DMS114 treated with DMSO at 0.1 percent for 48 hours (cell line): Measurements from ENCODE around the gene PKM.

Experiments
- DNase-seq: peaks from one replicate; lab custom pipeline; 2025; ENCODE audit not compliant: unreplicated experiment; lab: John Stamatoyannopoulos, UW

Gene PKM

DNA sequence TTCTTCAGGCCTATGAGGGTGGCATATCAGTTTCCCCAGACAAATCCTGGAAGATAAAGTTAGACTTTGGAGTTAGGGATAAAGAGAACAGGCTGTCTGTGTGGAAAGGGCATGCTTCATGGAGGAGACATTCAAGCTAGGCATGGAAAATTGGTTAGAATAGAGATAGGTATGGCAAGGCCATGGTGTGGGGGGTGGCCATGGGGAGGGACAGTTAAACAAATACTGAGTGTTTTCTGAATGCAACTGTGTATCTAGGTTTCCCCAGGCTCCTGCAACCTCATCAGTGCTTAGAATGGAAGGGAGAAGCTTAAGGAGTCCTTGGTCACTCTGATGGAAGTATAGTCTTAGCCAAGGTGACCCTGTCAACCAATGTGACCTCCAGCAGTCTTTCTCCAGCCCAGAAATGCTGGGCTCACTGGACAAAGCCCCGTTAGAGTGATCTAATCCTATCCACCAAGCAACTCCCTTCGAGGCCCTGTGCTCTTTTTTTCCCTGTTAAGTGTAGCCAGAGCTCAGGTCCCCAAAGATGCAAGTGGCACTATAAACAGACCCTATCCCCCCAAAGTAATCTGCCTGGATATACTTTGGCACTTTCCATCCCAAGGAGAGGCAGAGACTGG is 5.5 kb upstream of the PKM start:
- no peak for DNase-seq

- DNase-seq = no peak
These were observed 4.3 kb upstream of the PKM start for GRCh38 chr15:72235298-72235697.

DNA sequence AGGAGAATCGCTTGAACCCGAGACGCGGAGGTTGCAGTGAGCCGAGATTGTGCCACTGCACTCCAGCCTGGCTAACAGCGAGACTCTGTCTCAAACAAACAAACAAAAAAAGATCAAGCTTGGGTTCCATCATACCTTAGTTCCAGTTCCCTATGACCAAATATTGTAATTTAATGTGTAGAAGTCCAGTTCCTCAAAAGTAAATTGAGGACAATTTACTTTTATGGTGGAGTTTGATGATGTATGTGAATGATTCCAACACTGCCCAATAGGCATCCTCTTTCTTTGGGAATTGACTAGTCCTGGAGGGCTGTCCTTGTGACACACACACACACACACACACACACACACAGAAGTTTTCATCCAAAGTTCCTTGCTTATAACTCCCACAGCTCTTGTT is 2.8 kb upstream of the PKM start:
- DNase-seq = no peak

DNA sequence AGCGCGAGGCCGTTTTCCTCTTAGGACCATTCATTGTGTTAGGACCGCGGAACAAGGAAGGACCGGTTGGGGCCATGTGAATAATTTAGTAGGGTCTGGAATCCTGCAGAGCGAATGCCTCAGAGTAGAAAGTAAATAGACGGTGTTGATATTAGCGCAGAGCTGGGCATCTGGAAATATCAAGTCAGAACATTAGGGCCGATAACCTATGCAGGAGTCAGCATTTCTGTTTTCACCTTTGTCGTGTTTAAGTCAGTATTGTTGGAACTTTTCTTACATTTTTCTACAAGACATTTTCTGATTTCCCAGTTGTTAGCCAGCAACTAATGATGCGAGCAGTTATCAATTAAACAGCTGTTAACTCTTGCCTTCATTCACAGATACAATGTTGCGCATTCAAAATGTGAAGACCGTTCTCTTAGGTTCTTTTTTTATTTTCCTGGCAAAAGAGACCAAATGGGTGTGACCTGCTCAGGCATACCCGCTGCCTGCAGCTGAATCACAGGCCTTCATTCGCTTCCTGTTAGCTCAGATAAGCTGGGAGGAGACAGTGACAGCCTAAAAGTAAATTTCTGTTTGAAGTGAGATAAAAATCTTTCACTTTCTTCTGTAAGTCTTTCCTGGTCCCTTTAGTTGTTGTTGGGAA is 966 bp upstream of the PKM start:
- DNase-seq = no peak

- DNase-seq = peak; percentile 65
These were observed 559 bp downstream of the PKM start for GRCh38 chr15:72230197-72231065.

DNA sequence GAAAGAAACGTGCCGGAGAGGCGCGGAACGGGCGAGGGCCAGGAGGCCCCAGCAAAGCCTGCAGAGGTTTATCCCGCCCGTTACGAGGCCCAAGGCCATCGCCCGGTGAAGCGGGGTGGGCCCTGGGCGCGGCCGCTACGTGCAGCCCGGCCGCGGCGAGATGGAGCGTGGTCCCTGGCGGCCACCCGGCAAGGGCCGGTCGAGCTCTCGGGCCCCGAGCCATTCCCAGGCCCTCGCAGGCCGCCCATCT is 1.1 kb downstream of the PKM start:
- DNase-seq = no peak

- DNase-seq = no peak
These were observed 1.7 kb downstream of the PKM start for GRCh38 chr15:72229076-72229946.

- no peak for DNase-seq
These were observed 3.3 kb downstream of the PKM start for GRCh38 chr15:72227720-72228119.

DNA sequence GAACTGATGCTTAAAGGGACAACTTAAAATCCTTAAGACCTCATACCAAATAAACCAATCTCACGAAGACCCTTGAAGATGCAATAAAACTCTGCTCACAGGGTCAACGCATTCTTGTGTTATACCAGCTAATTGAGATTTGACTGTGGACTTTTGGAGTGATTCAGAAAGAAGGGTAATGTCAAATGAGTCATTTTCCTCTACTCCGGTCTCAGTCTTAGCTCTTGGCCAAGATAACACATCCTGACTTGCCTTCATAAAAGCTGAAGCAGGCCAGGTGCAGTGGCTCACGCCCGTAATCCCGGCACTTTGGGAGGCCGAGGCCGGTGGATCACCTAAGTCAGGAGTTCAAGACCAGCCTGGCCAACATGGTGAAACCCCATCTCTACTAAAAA is 3.8 kb downstream of the PKM start:
- no peak for DNase-seq

DNA sequence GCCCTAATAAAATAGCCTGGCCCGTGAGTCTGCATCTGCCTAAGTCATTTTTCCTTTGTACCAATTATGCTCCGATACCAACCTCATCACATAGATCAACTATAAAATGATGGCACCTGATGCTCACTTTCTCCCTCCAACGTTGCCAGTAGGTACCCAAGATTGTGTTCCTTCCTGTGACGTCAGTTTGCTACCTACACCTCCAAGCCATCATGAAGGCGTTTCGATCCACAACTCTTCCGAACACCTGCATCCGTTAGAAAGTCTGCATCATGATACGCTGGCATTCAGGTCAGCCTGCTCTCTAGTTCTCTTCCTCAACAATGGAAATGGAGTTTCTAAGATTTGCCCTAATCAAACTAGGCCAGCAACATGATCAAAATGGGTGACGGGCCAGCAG is 7.7 kb downstream of the PKM start:
- DNase-seq = no peak

GRCh38 chr15:72222393-72222792 is 8.6 kb downstream of the PKM start:
- DNase-seq = no peak

DNA sequence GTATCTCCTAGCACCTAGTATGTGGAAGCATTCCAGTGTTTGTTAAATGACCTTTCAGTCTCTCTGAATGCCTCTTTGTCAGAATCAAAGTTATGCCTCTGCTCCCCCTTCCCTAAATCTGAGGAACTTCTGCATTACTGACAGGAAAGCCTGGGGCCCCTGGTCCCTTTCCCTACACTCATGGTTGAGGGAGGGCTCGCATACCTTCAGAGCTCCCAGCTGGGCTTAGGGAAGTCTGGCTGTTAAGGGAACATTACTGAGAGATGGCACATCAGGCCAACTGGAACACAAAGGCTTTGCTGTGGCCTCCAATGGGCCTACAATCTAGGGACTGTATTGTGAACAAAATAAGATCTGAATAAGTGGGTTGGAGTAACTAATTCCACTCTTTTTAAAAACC is 10.3 kb downstream of the PKM start:
- DNase-seq = no peak

GRCh38 chr15:72217216-72217615 is 13.8 kb downstream of the PKM start:
- no peak for DNase-seq

DNA sequence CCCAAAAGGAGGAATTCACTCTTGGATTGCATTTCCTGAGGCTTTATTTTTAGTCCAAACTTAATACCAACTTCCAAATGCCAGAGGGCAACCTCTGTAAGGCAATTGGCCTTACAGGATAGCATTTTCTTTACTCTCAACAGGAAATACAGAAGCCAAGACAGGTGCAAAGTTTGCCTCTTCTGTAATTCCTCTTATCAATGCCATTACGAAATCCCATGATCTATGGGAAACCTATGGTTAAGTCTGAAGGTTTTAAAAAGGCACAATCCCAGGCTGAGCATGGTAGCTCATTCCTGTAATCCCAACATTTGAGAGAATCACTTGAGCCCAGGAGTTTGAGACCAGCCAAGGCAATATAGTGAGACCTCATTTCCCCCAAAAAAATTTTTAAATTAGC is 14.9 kb downstream of the PKM start:
- no peak for DNase-seq

- DNase-seq = no peak
These were observed 23.4 kb downstream of the PKM start for GRCh38 chr15:72207558-72208085.

- DNase-seq = no peak
These were observed 24.4 kb downstream of the PKM start for GRCh38 chr15:72206677-72207000.

DNA sequence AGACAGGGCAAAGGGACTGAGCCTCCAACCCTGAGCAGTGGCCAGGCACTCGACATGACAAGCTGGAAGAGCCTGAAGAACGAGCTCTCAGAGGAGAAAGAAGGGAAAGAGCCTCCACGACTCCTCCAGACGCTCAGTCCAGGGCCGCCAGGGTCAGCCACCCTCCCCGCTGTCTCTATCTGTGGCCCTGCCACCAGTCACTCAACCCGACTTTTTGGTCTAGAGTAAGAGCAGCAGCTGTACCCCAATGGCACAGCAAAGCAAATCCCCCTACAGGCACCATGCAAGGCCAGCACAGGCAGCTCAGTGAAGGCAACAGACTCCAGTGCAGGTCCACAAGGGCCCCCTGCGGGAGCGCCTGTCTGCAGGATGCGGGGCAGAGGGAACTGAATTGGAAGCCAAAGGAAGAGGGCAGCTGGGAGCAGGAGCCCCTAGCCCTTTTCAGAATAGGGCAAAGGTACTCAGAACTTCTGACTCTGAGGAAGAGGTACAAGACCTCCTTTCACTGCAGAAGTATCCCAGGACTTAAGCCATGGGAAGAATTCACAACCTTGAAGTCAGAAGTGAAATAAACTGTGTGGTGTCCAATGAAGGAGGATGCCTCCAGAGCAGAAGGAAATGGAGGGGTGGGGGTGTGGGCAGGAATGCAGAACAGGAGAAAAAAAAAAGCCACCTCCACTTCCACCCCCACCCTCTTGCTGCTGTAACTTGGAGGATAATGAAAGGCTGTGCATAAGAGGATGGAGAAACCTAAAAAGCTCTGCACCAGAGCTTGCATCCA is 24.9 kb downstream of the PKM start:
- no peak for DNase-seq

- DNase-seq = no peak
These were observed 25.7 kb downstream of the PKM start for GRCh38 chr15:72205273-72205672.

GRCh38 chr15:72203507-72203837 is 27.5 kb downstream of the PKM start:
- DNase-seq = no peak

DNA sequence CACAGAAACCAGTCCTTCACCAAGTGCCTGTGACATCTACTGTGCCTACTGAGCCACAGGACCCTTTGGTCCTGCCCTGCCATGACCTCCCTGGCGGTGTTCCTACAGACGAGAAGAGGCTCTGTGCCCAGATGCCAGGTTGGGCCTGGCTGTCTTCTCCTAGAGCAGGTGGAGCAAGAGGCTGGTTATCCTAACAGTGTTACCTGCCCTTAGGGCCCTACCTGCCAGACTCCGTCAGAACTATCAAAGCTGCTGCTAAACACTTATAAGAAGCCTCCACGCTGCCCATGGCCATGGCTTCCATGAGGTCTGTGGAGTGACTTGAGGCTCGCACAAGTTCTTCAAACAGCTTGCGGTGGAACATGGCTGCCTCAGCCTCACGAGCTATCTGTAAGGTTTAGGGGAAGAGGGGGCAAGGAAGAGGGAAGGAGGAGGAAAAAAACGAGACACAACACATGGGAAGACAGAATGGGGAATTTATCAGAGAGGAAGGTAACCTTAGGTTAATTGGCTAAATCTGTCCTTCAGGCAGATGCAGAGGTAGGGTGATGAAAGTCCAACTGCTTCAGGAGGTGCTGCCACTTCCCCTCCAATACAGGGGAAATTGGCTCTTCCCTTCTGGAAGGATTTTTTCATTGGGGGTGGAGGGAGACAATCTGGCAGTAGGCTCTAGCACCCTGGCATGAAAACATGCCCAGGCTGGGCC is 28.0 kb downstream of the PKM start:
- DNase-seq = no peak
